Immature natural killer cell (primary cell): ENCODE results near the gene UGGT2. TPM values are rescaled to one million over a fixed set of nuclear protein-coding genes. Genes with fewer than 3 reads are reported as not detected.

Experiments used
- DNase-seq, 3 donors: peaks; one replicate each; pipeline ENCODE4 v3.0.0; 2022; ENCODE audit warnings: mixed read lengths in 1 of 3
- H3K27ac Mint-ChIP-seq, 6 donors: one replicate each; pipeline ENCODE4 v1.8.0; 2020; ENCODE audit warnings: mixed read lengths in 6 of 6, mild to moderate bottlenecking in 5 of 6, inconsistent platforms in 4 of 6, moderate library complexity in 3 of 6
- H3K27me3 Mint-ChIP-seq, 3 donors: one replicate each; pipeline ENCODE4 v1.8.0; 2020 to 2021; ENCODE audit warnings: low read depth in 3 of 3, mild to moderate bottlenecking in 3 of 3, mixed read lengths in 3 of 3, moderate library complexity in 3 of 3, inconsistent platforms in 1 of 3
- H3K36me3 Mint-ChIP-seq, 3 donors: one replicate each; pipeline ENCODE4 v1.8.0; 2020; ENCODE audit warnings: mixed read lengths in 3 of 3, inconsistent platforms in 2 of 3, mild to moderate bottlenecking in 2 of 3
- H3K4me1 Mint-ChIP-seq, 2 donors: one replicate each; pipeline ENCODE4 v1.8.0; 2020; ENCODE audit warnings: inconsistent platforms in 2 of 2, mild to moderate bottlenecking in 2 of 2, mixed read lengths in 2 of 2, moderate library complexity in 1 of 2
- H3K4me3 Mint-ChIP-seq, 5 donors: one replicate each; pipeline ENCODE4 v1.8.0; 2020; ENCODE audit warnings: mild to moderate bottlenecking in 5 of 5, mixed read lengths in 5 of 5, inconsistent platforms in 3 of 5, moderate library complexity in 3 of 5
- H3K9me3 Mint-ChIP-seq, 6 donors: one replicate each; pipeline ENCODE4 v1.8.0; 2020; ENCODE audit warnings: mild to moderate bottlenecking in 6 of 6, mixed read lengths in 6 of 6, inconsistent platforms in 4 of 6, moderate library complexity in 3 of 6
- polyA plus RNA-seq, 3 donors: library from polyadenylated mRNA; unstranded; fragments of 300-500 nt; fragmentation: Illumina TruSeq; gene quantifications; one replicate each; pipeline ENCODE4 v1.2.3, GENCODE V29; 2021

The UGGT2 gene
- polyA plus RNA-seq = under 1 TPM in 1 of 3 donors, not detected in 2; 0.86 TPM

- peaks cover 0 to 3% (median 0%) of the 10 kb centered on the region in 3 donors for H3K36me3 Mint-ChIP-seq
- peaks cover 6 to 24% (median 10%) of the 10 kb centered on the region in 6 donors for H3K9me3 Mint-ChIP-seq
- peak within 1 kb of the TSS; percentile 60 to 85 (median 77) for H3K4me3 Mint-ChIP-seq
- peaks cover 6 to 10% of the 10 kb centered on the region in 2 donors for H3K4me1 Mint-ChIP-seq
- no peak within 1 kb of the TSS for H3K27ac Mint-ChIP-seq
- H3K27me3 Mint-ChIP-seq = peaks cover 12 to 16% (median 13%) of the 10 kb centered on the region in 3 donors
- peak; percentile 25 to 32 (median 26) for DNase-seq
These were observed at the start of gene UGGT2 for GRCh38 chr13:96053003-96053703. TSS of gene UGGT2 (minus strand) at chr13:96053401. CDS start at chr13:96053312, 89 bp downstream.

- Mint-ChIP-seq H3K27me3 (peaks cover 0 to 4% (median 0%) of the 10 kb centered on the region in 3 donors), H3K4me3 (no peak overlapping the region), H3K27ac (no peak overlapping the region), H3K36me3 (no peaks in the 10 kb centered on the region), H3K9me3 (peaks cover 5 to 12% (median 8%) of the 10 kb centered on the region in 6 donors), H3K4me1 (no peaks in the 10 kb centered on the region)
- no peak for DNase-seq
These were observed 47.4 kb upstream of the UGGT2 start for GRCh38 chr13:96100457-96101220.

GRCh38 chr13:96093296-96094006 lies 40.2 kb upstream of the UGGT2 start:
- Mint-ChIP-seq H3K4me3 (no peak overlapping the region), H3K27me3 (peaks cover 17 to 23% (median 18%) of the 10 kb centered on the region in 3 donors), H3K36me3 (peaks cover 0 to 3% (median 3%) of the 10 kb centered on the region in 3 donors), H3K27ac (no peak overlapping the region), H3K4me1 (peaks cover 0 to 4% of the 10 kb centered on the region in 2 donors), H3K9me3 (peaks cover 12 to 24% (median 16%) of the 10 kb centered on the region in 6 donors)
- no peak for DNase-seq

GRCh38 chr13:96091164-96092117 lies 38.2 kb upstream of the UGGT2 start:
- peaks cover 8 to 24% (median 18%) of the 10 kb centered on the region in 6 donors for H3K9me3 Mint-ChIP-seq
- peaks cover 0 to 4% of the 10 kb centered on the region in 2 donors for H3K4me1 Mint-ChIP-seq
- DNase-seq = no peak
- peaks cover 18 to 34% (median 19%) of the 10 kb centered on the region in 3 donors for H3K27me3 Mint-ChIP-seq
- no peak overlapping the region for H3K4me3 Mint-ChIP-seq
- peaks cover 0 to 3% (median 3%) of the 10 kb centered on the region in 3 donors for H3K36me3 Mint-ChIP-seq
- no peak overlapping the region for H3K27ac Mint-ChIP-seq

- DNase-seq = no peak
- H3K4me1 Mint-ChIP-seq = peaks cover 0 to 4% of the 10 kb centered on the region in 2 donors
- H3K27me3 Mint-ChIP-seq = peaks cover 19 to 39% (median 22%) of the 10 kb centered on the region in 3 donors
- no peak overlapping the region for H3K4me3 Mint-ChIP-seq
- H3K27ac Mint-ChIP-seq = no peak overlapping the region
- peaks cover 0 to 3% (median 3%) of the 10 kb centered on the region in 3 donors for H3K36me3 Mint-ChIP-seq
- peaks cover 7 to 29% (median 20%) of the 10 kb centered on the region in 6 donors for H3K9me3 Mint-ChIP-seq
These were observed 37.3 kb upstream of the UGGT2 start for GRCh38 chr13:96090240-96091101.

GRCh38 chr13:96089749-96090239 lies 36.6 kb upstream of the UGGT2 start, which contains the start of gene HS6ST3:
TSS of gene HS6ST3 (plus strand) at chr13:96090107.
- no peak within 1 kb of the TSS for H3K27ac Mint-ChIP-seq
- peaks cover 0 to 3% (median 3%) of the 10 kb centered on the region in 3 donors for H3K36me3 Mint-ChIP-seq
- no peak for DNase-seq
- peaks cover 0 to 4% of the 10 kb centered on the region in 2 donors for H3K4me1 Mint-ChIP-seq
- H3K27me3 Mint-ChIP-seq = peaks cover 19 to 39% (median 22%) of the 10 kb centered on the region in 3 donors
- peaks cover 7 to 32% (median 20%) of the 10 kb centered on the region in 6 donors for H3K9me3 Mint-ChIP-seq
- peak within 1 kb of the TSS in 1 of 5 donors; percentile 52 for H3K4me3 Mint-ChIP-seq

- Mint-ChIP-seq H3K4me3 (peak overlapping the region in 1 of 5 donors; percentile 52), H3K36me3 (peaks cover 0 to 3% (median 3%) of the 10 kb centered on the region in 3 donors), H3K9me3 (peaks cover 7 to 32% (median 20%) of the 10 kb centered on the region in 6 donors), H3K4me1 (peaks cover 0 to 4% of the 10 kb centered on the region in 2 donors), H3K27me3 (peaks cover 19 to 37% (median 24%) of the 10 kb centered on the region in 3 donors), H3K27ac (no peak overlapping the region)
- DNase-seq = no peak
These were observed 35.9 kb upstream of the UGGT2 start for GRCh38 chr13:96089139-96089538.

GRCh38 chr13:96086736-96087135 lies 33.5 kb upstream of the UGGT2 start:
- Mint-ChIP-seq H3K4me1 (peaks cover 0 to 3% of the 10 kb centered on the region in 2 donors), H3K27ac (no peak overlapping the region), H3K4me3 (no peak overlapping the region), H3K36me3 (peaks cover 0 to 3% (median 0%) of the 10 kb centered on the region in 3 donors), H3K27me3 (peaks cover 13 to 25% (median 20%) of the 10 kb centered on the region in 3 donors), H3K9me3 (peaks cover 6 to 26% (median 13%) of the 10 kb centered on the region in 6 donors)
- DNase-seq = no peak

GRCh38 chr13:96082640-96083039 lies 29.4 kb upstream of the UGGT2 start:
- Mint-ChIP-seq H3K4me1 (no peaks in the 10 kb centered on the region), H3K36me3 (no peaks in the 10 kb centered on the region), H3K4me3 (no peak overlapping the region), H3K27ac (no peak overlapping the region), H3K9me3 (peaks cover 0 to 8% (median 2%) of the 10 kb centered on the region in 6 donors), H3K27me3 (peaks cover 2 to 16% (median 8%) of the 10 kb centered on the region in 3 donors)
- DNase-seq = no peak

GRCh38 chr13:96081888-96082287 lies 28.7 kb upstream of the UGGT2 start:
- H3K4me1 Mint-ChIP-seq = no peaks in the 10 kb centered on the region
- DNase-seq = no peak
- no peak overlapping the region for H3K4me3 Mint-ChIP-seq
- H3K27ac Mint-ChIP-seq = no peak overlapping the region
- peaks cover 2 to 10% (median 8%) of the 10 kb centered on the region in 3 donors for H3K27me3 Mint-ChIP-seq
- H3K9me3 Mint-ChIP-seq = peaks cover 0 to 8% (median 2%) of the 10 kb centered on the region in 6 donors
- no peaks in the 10 kb centered on the region for H3K36me3 Mint-ChIP-seq

GRCh38 chr13:96080676-96081075 lies 27.5 kb upstream of the UGGT2 start:
- H3K36me3 Mint-ChIP-seq = no peaks in the 10 kb centered on the region
- H3K4me3 Mint-ChIP-seq = no peak overlapping the region
- H3K4me1 Mint-ChIP-seq = no peaks in the 10 kb centered on the region
- no peak overlapping the region for H3K27ac Mint-ChIP-seq
- H3K27me3 Mint-ChIP-seq = peaks cover 2 to 4% (median 2%) of the 10 kb centered on the region in 3 donors
- no peak for DNase-seq
- H3K9me3 Mint-ChIP-seq = peaks cover 0 to 6% (median 2%) of the 10 kb centered on the region in 6 donors
